HG02798 (cell line): Measurements from ENCODE around the gene ATP6V0B.

ENCODE experiments used
- ATAC-seq: cut with Tn5 transposase; IDR thresholded peaks from one replicate; pipeline ENCODE4 v1.9.1; 2021; ENCODE audit warnings: mild to moderate bottlenecking; ENCODE audit not compliant: unreplicated experiment, poor library complexity

Gene ATP6V0B

GRCh38 chr1:44024031-44024902, 49.5 kb downstream of the ATP6V0B start:
- no peak for ATAC-seq

GRCh38 chr1:44024903-44025525, 50.3 kb downstream of the ATP6V0B start:
- ATAC-seq: no peak

- ATAC-seq: no peak
Measured at GRCh38 chr1:44025816-44026215, 51.1 kb downstream of the ATP6V0B start.

GRCh38 chr1:44027320-44027719, 52.6 kb downstream of the ATP6V0B start:
- ATAC-seq: no peak
